Activated naive CD4-positive, alpha-beta T cell treated with anti-CD3 and anti-CD28 coated beads, Interleukin-2, amount 50 U/mL, for 24 hours (primary cell): ENCODE measurements around the gene USP48.
A peak's percentile ranks its signal among the peaks of the same experiment; 100 is the strongest.

Source experiments
- H3K27ac Mint-ChIP-seq: one replicate; pipeline ENCODE4 v1.8.0; 2021; ENCODE audit warnings: mild to moderate bottlenecking, mixed read lengths
- H3K27me3 Mint-ChIP-seq: one replicate; pipeline ENCODE4 v1.8.0; 2021; ENCODE audit warnings: mixed read lengths
- H3K36me3 Mint-ChIP-seq: one replicate; pipeline ENCODE4 v1.8.0; 2021; ENCODE audit warnings: mixed read lengths
- H3K4me1 Mint-ChIP-seq: one replicate; pipeline ENCODE4 v1.8.0; 2021; ENCODE audit warnings: mixed read lengths
- H3K4me3 Mint-ChIP-seq: one replicate; pipeline ENCODE4 v1.8.0; 2021; ENCODE audit warnings: mild to moderate bottlenecking, mixed read lengths
- H3K9me3 Mint-ChIP-seq: one replicate; pipeline ENCODE4 v1.8.0; 2021; ENCODE audit warnings: mixed read lengths

USP48 gene

GRCh38 chr1:21666576-21667320, 116.2 kb downstream of the USP48 start:
- Mint-ChIP-seq H3K4me1 (no peaks in the 10 kb centered on the region), H3K9me3 (no peaks in the 10 kb centered on the region), H3K4me3 (no peak overlapping the region), H3K27me3 (peaks cover 9% of the 10 kb centered on the region), H3K36me3 (no peaks in the 10 kb centered on the region), H3K27ac (no peak overlapping the region)

GRCh38 chr1:21665711-21666575, 117.0 kb downstream of the USP48 start:
- Mint-ChIP-seq H3K36me3 (no peaks in the 10 kb centered on the region), H3K4me3 (no peak overlapping the region), H3K9me3 (no peaks in the 10 kb centered on the region), H3K27ac (no peak overlapping the region), H3K27me3 (peaks cover 9% of the 10 kb centered on the region), H3K4me1 (no peaks in the 10 kb centered on the region)

GRCh38 chr1:21664806-21665588, 118.0 kb downstream of the USP48 start:
- Mint-ChIP-seq H3K4me1 (no peaks in the 10 kb centered on the region), H3K27me3 (peaks cover 12% of the 10 kb centered on the region), H3K36me3 (no peaks in the 10 kb centered on the region), H3K27ac (no peak overlapping the region), H3K9me3 (no peaks in the 10 kb centered on the region), H3K4me3 (no peak overlapping the region)

DNA sequence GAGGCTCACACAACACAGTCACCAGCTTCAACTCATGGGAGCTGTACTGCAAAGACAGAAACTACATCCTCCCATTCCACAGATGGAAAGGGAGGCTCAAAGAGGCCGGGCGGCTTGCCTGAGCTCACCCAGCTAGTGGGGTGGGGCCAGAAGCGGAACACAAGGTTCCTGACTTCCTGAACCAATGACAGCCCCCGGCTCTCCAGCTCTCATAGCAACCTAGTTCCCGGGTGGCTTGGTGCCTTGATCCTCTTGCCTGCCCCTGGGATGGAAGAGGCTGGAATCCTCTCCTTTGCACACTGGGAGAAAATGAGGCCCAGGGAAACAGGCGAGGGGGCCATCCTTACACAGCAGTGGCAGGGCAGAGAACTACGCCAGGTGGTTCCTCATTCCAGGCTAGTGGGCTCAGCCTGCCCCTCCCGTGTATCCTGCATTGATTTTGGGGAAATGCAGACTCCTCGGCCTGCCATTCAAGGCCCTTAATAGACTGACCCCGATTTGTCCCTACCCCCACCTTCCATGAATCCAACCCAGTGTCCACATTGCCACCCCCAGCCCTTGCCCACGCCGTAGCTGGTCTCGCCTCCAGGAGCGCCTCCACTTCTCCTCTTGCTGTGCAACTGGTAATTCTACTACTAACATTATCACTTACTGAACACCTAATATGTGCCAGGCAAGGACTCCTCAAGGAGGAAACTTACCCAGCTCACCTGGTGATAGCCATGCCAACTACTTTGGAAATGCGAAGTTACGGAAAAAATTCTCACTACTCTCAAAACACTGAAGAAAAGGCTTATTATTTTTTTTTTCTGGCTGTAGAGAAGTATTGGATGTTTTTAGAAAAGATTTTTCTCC, 118.8 kb downstream of the USP48 start:
- Mint-ChIP-seq H3K4me1 (peaks cover 5% of the 10 kb centered on the region), H3K27me3 (peaks cover 12% of the 10 kb centered on the region)

DNA sequence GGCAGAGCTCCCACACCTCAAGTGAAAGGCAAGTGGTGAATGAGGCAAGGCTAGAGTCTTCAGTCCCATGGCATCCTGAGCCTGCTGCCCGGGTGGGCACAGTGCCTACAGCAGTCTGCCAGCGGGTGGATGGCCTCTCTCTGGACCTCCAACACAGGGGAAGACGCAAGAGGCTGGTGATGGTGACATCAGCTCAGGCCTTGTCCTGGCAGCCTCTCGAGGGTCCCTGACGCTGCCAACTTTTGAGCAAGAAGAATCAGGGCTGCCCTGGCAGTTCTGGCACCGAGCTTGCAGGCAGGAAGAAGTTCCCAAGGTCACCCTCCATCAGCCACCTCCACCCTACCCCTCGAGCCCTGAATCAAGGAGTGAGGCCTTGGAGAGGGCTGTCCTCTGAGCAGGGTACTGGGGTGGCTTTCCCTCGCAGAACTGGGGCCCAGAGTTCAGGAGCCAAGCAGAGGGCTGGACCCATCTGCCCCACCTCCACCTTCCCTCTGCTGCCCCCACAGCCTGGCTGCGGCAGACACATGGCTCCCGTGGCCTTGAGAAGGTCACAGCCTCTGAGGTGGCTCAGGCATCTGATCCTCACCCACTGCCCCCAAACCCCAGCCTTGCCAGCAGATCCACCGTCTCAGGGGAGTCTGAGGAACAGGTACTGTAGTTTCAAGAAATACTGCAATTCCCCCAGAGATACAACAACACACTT, 119.5 kb downstream of the USP48 start:
- H3K36me3 Mint-ChIP-seq, result no peaks in the 10 kb centered on the region

More for the DNA sequence above, 118.8 kb downstream of the USP48 start:
- no peak overlapping the region for H3K27ac Mint-ChIP-seq
- H3K4me3 Mint-ChIP-seq, result no peak overlapping the region
- H3K9me3 Mint-ChIP-seq, result no peaks in the 10 kb centered on the region
- H3K36me3 Mint-ChIP-seq, result no peaks in the 10 kb centered on the region

GRCh38 chr1:21662426-21663247, 120.3 kb downstream of the USP48 start:
- no peak overlapping the region for H3K4me3 Mint-ChIP-seq
- peaks cover 5% of the 10 kb centered on the region for H3K4me1 Mint-ChIP-seq
- H3K27me3 Mint-ChIP-seq, result peaks cover 12% of the 10 kb centered on the region
- H3K9me3 Mint-ChIP-seq, result no peaks in the 10 kb centered on the region
- H3K27ac Mint-ChIP-seq, result no peak overlapping the region
- no peaks in the 10 kb centered on the region for H3K36me3 Mint-ChIP-seq

More for the DNA sequence above, 119.5 kb downstream of the USP48 start:
- peaks cover 12% of the 10 kb centered on the region for H3K27me3 Mint-ChIP-seq
- H3K9me3 Mint-ChIP-seq, result no peaks in the 10 kb centered on the region
- peaks cover 5% of the 10 kb centered on the region for H3K4me1 Mint-ChIP-seq
- H3K27ac Mint-ChIP-seq, result no peak overlapping the region
- H3K4me3 Mint-ChIP-seq, result no peak overlapping the region

DNA sequence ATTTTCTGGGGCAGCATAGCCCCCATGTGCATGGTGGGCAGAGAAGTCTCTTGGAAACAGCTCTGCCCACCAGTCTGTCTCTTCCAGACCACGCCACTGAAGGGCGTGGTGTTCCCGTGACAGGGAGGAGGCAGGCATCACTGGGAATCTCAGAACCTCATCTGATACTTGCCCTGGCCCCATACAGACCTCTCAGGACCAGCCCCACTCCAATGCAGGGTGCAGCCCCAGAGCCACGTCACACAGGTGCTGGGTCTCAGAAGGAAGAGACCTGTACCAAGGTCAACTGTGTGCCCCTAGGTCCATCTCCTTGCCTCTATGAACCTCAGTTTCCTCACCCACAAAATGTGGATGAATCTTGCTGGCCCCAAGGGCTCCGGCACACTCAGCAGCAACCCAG, 121.1 kb downstream of the USP48 start:
- H3K4me1 Mint-ChIP-seq, result peaks cover 5% of the 10 kb centered on the region
- H3K4me3 Mint-ChIP-seq, result no peak overlapping the region
- H3K27ac Mint-ChIP-seq, result no peak overlapping the region
- H3K27me3 Mint-ChIP-seq, result peaks cover 9% of the 10 kb centered on the region
- no peaks in the 10 kb centered on the region for H3K9me3 Mint-ChIP-seq
- H3K36me3 Mint-ChIP-seq, result no peaks in the 10 kb centered on the region

DNA sequence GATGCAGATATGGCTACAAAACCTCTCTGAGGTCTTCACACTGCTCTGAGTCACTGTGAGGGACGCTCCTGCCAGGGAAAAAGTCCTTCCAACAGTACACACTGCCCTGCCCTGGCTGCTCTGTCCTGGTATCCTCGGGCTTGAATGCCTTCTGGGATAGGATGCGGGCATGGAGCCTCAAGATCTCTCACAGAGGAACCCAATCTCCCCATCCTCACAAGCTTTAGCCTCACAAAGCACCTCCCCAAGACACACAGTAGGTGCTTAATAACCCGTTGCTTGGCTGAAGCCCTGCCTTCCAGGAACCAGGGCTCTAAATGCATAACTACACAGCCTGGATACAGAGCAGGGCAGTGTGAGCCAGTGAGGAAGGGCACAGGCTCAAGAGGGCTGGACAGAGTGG, 123.0 kb downstream of the USP48 start:
- H3K9me3 Mint-ChIP-seq, result no peaks in the 10 kb centered on the region
- H3K4me3 Mint-ChIP-seq, result peak overlapping the region; percentile 49
- H3K4me1 Mint-ChIP-seq, result peaks cover 5% of the 10 kb centered on the region
- H3K36me3 Mint-ChIP-seq, result no peaks in the 10 kb centered on the region
- H3K27ac Mint-ChIP-seq, result no peak overlapping the region
- peaks cover 9% of the 10 kb centered on the region for H3K27me3 Mint-ChIP-seq

- Mint-ChIP-seq H3K27ac (no peak overlapping the region), H3K36me3 (no peaks in the 10 kb centered on the region), H3K9me3 (no peaks in the 10 kb centered on the region), H3K4me3 (peak overlapping the region; percentile 49), H3K27me3 (peaks cover 7% of the 10 kb centered on the region), H3K4me1 (peaks cover 5% of the 10 kb centered on the region)
Measured at GRCh38 chr1:21659099-21659923, 123.6 kb downstream of the USP48 start.

DNA sequence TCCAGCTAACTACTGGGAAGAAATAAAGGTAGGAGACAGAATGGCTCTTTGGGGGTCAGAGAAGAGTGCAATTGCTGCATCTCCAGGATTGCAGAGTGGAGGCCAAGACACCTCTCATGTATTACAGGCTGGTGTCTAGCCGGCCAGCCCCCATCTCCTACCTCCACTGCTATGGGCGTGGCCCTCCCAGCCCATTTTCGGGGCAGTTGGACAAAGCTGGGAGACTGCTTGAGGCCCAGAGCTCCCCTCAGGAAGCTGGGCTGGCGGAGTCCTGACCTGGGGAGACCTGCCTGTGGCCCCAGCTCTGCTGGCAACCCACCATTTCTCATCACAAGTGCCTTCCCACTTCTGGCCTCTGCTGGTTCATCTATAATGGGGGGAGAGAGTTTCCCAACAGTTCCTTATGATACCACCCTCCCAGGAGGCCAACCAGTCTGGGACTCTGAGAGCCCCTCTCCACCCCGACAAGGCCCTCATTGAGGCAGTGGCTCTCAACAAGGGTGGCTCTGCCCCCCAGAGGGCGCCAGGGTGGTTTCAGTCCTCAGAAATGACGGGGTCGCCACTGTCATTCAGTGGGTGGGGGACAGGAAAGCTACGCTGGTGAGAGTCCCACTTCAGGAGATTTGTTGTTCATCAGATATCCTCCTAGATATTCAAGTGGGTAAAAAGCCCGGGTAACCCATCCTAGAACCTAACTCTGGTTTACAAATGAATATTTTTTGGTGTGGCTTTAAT, 125.3 kb downstream of the USP48 start:
- no peak overlapping the region for H3K4me3 Mint-ChIP-seq
- H3K27me3 Mint-ChIP-seq, result peaks cover 3% of the 10 kb centered on the region
- H3K9me3 Mint-ChIP-seq, result no peaks in the 10 kb centered on the region
- H3K4me1 Mint-ChIP-seq, result peaks cover 5% of the 10 kb centered on the region
- no peak overlapping the region for H3K27ac Mint-ChIP-seq
- no peaks in the 10 kb centered on the region for H3K36me3 Mint-ChIP-seq

GRCh38 chr1:21655748-21656147, 127.2 kb downstream of the USP48 start:
- no peak overlapping the region for H3K27ac Mint-ChIP-seq
- no peaks in the 10 kb centered on the region for H3K9me3 Mint-ChIP-seq
- H3K36me3 Mint-ChIP-seq, result no peaks in the 10 kb centered on the region
- H3K4me1 Mint-ChIP-seq, result peaks cover 19% of the 10 kb centered on the region
- H3K27me3 Mint-ChIP-seq, result peaks cover 2% of the 10 kb centered on the region
- H3K4me3 Mint-ChIP-seq, result no peak overlapping the region

DNA sequence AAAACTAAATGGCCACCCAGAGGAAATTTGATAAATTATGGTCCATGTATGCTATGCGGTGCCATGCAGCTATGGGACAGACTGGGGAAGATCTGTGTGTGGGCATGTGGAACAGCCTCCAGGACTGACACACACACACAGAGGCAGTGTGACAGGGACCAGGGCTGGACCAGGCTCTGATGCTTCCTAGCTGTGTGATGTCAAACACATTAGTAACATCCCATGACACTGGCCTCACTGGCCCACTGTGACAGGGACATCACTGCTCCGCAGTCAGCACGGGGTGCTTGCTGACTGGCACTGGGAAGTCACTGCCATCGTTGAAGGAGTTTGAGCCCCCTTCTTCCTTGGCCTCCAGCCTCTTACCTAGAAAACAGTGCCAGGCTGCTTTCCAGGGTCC, 127.7 kb downstream of the USP48 start:
- Mint-ChIP-seq H3K27ac (no peak overlapping the region), H3K4me3 (no peak overlapping the region), H3K27me3 (no peaks in the 10 kb centered on the region), H3K4me1 (peaks cover 19% of the 10 kb centered on the region), H3K9me3 (no peaks in the 10 kb centered on the region), H3K36me3 (no peaks in the 10 kb centered on the region)
